Activated CD4-positive, alpha-beta T cell treated with anti-CD3 and anti-CD28 coated beads for 36 hours (primary cell): ENCODE results near the gene ZFP69B. TPM values are rescaled to one million over a fixed set of nuclear protein-coding genes. Genes with fewer than 3 reads are reported as not detected.

Source experiments
- ATAC-seq: fragments of 200-7000 bp; cut with Tn5 transposase; one replicate; pipeline ENCODE4 v1.10.0; 2021; ENCODE audit warnings: mild to moderate bottlenecking, moderate library complexity
- CTCF ChIA-PET: fragments of 350-600 bp; sonication (Branson Sonifier 250); formaldehyde crosslinking; loops from one replicate; lab custom pipeline; 2021; ENCODE audit warnings: antibody characterized with exemption; lab: Charles Lee
- POLR2A ChIA-PET: fragments of 350-600 bp; sonication (Branson Sonifier 250); formaldehyde crosslinking; loops from one replicate; lab custom pipeline; 2021; ENCODE audit warnings: antibody characterized with exemption, inconsistent platforms; lab: Charles Lee
- DNase-seq: peaks from one replicate; pipeline ENCODE4 v3.0.0-alpha.2; 2020
- H3K27ac Mint-ChIP-seq: one replicate; pipeline ENCODE4 v1.8.0; 2021; ENCODE audit warnings: mixed read lengths
- H3K27me3 Mint-ChIP-seq: one replicate; pipeline ENCODE4 v1.8.0; 2021; ENCODE audit warnings: mixed read lengths
- H3K36me3 Mint-ChIP-seq: one replicate; pipeline ENCODE4 v1.8.0; 2021; ENCODE audit warnings: low read depth, mixed read lengths
- H3K4me1 Mint-ChIP-seq: one replicate; pipeline ENCODE4 v1.8.0; 2021; ENCODE audit warnings: mixed read lengths
- H3K4me3 Mint-ChIP-seq: one replicate; pipeline ENCODE4 v1.8.0; 2021; ENCODE audit warnings: mild to moderate bottlenecking, moderate library complexity, mixed read lengths
- H3K9me3 Mint-ChIP-seq: one replicate; pipeline ENCODE4 v1.8.0; 2021; ENCODE audit warnings: low read depth, mixed read lengths
- intact Hi-C, 2 experiments: fragments of 100-400 bp; cut with DNase I in 1 of 2; cut with micrococcal nuclease in 1 of 2; formaldehyde crosslinking; loops; one replicate each; pipeline versions ENCODE4 v1.14.2 to v1.15.1; 2022 to 2024; cut with DNase I, micrococcal nuclease
- total RNA-seq, 2 experiments: library from RNA; stranded (reverse); gene quantifications; one replicate each; pipeline ENCODE4 v1.2.3, GENCODE V29; 2021

ZFP69B gene
- total RNA-seq, 2 experiments from 2014 or later: 4.6 to 5.3 TPM

GRCh38 chr1:40435876-40436275, 14.4 kb upstream of the ZFP69B start:
- DNase-seq (no peak), ATAC-seq (no peak)
- peaks cover 3% of the 10 kb centered on the region for H3K4me1 Mint-ChIP-seq
- H3K9me3 Mint-ChIP-seq: no peaks in the 10 kb centered on the region
- no peak overlapping the region for H3K27ac Mint-ChIP-seq
- ChIA-PET POLR2A (no interaction called here), CTCF (no interaction called here)
- H3K27me3 Mint-ChIP-seq: no peaks in the 10 kb centered on the region
- intact Hi-C loops: no loop called here
- H3K4me3 Mint-ChIP-seq: no peak overlapping the region
- H3K36me3 Mint-ChIP-seq: peaks cover 7% of the 10 kb centered on the region

GRCh38 chr1:40438391-40439015, 11.8 kb upstream of the ZFP69B start:
- no peaks in the 10 kb centered on the region for H3K9me3 Mint-ChIP-seq
- peaks cover 7% of the 10 kb centered on the region for H3K36me3 Mint-ChIP-seq
- no peak overlapping the region for H3K4me3 Mint-ChIP-seq
- H3K4me1 Mint-ChIP-seq: peaks cover 3% of the 10 kb centered on the region
- DNase-seq (peak; percentile 34), ATAC-seq (peak; percentile 58)
- H3K27ac Mint-ChIP-seq: no peak overlapping the region
- H3K27me3 Mint-ChIP-seq: no peaks in the 10 kb centered on the region
- ChIA-PET CTCF (interaction anchor here (0.6 to 2.8 kb wide), 19 partner anchors 10 to 444 kb away, joined by 3 to 15 read pairs (median 4); partner anchors contain the start of gene ZFP69B), POLR2A (no interaction called here)
- intact Hi-C loops: loop anchor here in 1 of 2 experiments (1.0 kb wide), 1 partner anchor 294 kb away; no protein-coding TSS in a partner anchor

GRCh38 chr1:40439247-40439646, 11.0 kb upstream of the ZFP69B start:
- Mint-ChIP-seq H3K36me3 (peaks cover 7% of the 10 kb centered on the region), H3K9me3 (no peaks in the 10 kb centered on the region), H3K4me3 (no peak overlapping the region), H3K4me1 (peaks cover 3% of the 10 kb centered on the region), H3K27ac (no peak overlapping the region), H3K27me3 (no peaks in the 10 kb centered on the region)
- ChIA-PET POLR2A (no interaction called here), CTCF (interaction anchor here (1.2 to 2.8 kb wide), 10 partner anchors 11 to 295 kb away, joined by 3 to 15 read pairs (median 6); partner anchors contain the start of gene ZFP69B)
- no peak for DNase-seq
- ATAC-seq: no peak
- intact Hi-C loops: no loop called here

GRCh38 chr1:40450495-40451237, 390 bp downstream of the ZFP69B start:
- CTCF ChIA-PET: interaction anchor here (0.6 to 1.9 kb wide), 9 partner anchors 11 to 240 kb away, joined by 3 to 8 read pairs (median 3); no protein-coding TSS in a partner anchor
- peak; percentile 77 for ATAC-seq
- peak; percentile 92 for DNase-seq

GRCh38 chr1:40451238-40451585, 936 bp downstream of the ZFP69B start:
- Mint-ChIP-seq H3K9me3 (peaks cover 27% of the 10 kb centered on the region), H3K27ac (peak overlapping the region; percentile 87), H3K4me3 (peak overlapping the region; percentile 71), H3K4me1 (peaks cover 32% of the 10 kb centered on the region), H3K36me3 (peaks cover 62% of the 10 kb centered on the region), H3K27me3 (no peaks in the 10 kb centered on the region)
- POLR2A ChIA-PET: interaction anchor here (0.7 to 0.8 kb wide), 2 partner anchors 58 to 134 kb away, joined by 4 to 7 read pairs; no protein-coding TSS in a partner anchor
- ATAC-seq: peak; percentile 34
- CTCF ChIA-PET: interaction anchor here (0.6 to 1.9 kb wide), 3 partner anchors 30 to 135 kb away, joined by 3 to 8 read pairs (median 3); no protein-coding TSS in a partner anchor
- intact Hi-C loops: loop anchor here (1.0 to 2.0 kb wide), 7 partner anchors 26 to 528 kb away; partner anchors contain the start of genes ZFP69 (in 2 of the 2), CTPS1 (in 1 of the 2), EXO5 (in 1 of the 2) and ZNF684 (in 1 of the 2)
- DNase-seq: no peak

More at GRCh38 chr1:40450495-40451237, 390 bp downstream of the ZFP69B start:
- Mint-ChIP-seq H3K4me3 (peak overlapping the region; percentile 71), H3K4me1 (peaks cover 32% of the 10 kb centered on the region), H3K36me3 (peaks cover 60% of the 10 kb centered on the region), H3K27me3 (no peaks in the 10 kb centered on the region), H3K27ac (peak overlapping the region; percentile 87), H3K9me3 (peaks cover 26% of the 10 kb centered on the region)
- intact Hi-C loops: loop anchor here (1.0 to 2.0 kb wide), 12 partner anchors 26 to 529 kb away; partner anchors contain the start of genes EXO5 (in 2 of the 2), ZFP69 (in 2 of the 2), ZNF684 (in 2 of the 2) and CTPS1 (in 1 of the 2)
- POLR2A ChIA-PET: interaction anchor here (0.6 to 1.0 kb wide), 6 partner anchors 58 to 1125 kb away, joined by 3 to 7 read pairs (median 4); no protein-coding TSS in a partner anchor

GRCh38 chr1:40454873-40455272, 4.6 kb downstream of the ZFP69B start:
- POLR2A ChIA-PET: interaction anchor here (0.7 kb wide), 1 partner anchor 29 kb away, joined by 3 read pairs; no protein-coding TSS in a partner anchor
- ATAC-seq (no peak), DNase-seq (no peak)
- H3K36me3 Mint-ChIP-seq: peaks cover 87% of the 10 kb centered on the region
- no peaks in the 10 kb centered on the region for H3K27me3 Mint-ChIP-seq
- peaks cover 57% of the 10 kb centered on the region for H3K9me3 Mint-ChIP-seq
- no peak overlapping the region for H3K4me3 Mint-ChIP-seq
- H3K4me1 Mint-ChIP-seq: peaks cover 27% of the 10 kb centered on the region
- intact Hi-C loops: no loop called here
- CTCF ChIA-PET: interaction anchor here (0.5 to 0.9 kb wide), 3 partner anchors 17 to 281 kb away, joined by 3 read pairs; no protein-coding TSS in a partner anchor
- peak overlapping the region; percentile 14 for H3K27ac Mint-ChIP-seq

GRCh38 chr1:40462956-40463590, 12.8 kb downstream of the ZFP69B start:
- POLR2A ChIA-PET: no interaction called here
- H3K36me3 Mint-ChIP-seq: peaks cover 86% of the 10 kb centered on the region

GRCh38 chr1:40469327-40469726, 19.1 kb downstream of the ZFP69B start:
- Mint-ChIP-seq H3K4me1 (no peaks in the 10 kb centered on the region), H3K27me3 (no peaks in the 10 kb centered on the region), H3K9me3 (peaks cover 73% of the 10 kb centered on the region), H3K4me3 (no peak overlapping the region), H3K36me3 (peaks cover 43% of the 10 kb centered on the region), H3K27ac (no peak overlapping the region)
- intact Hi-C loops: no loop called here
- CTCF ChIA-PET: no interaction called here
- no peak for ATAC-seq
- DNase-seq: no peak
- POLR2A ChIA-PET: interaction anchor here (0.7 kb wide), 1 partner anchor 421 kb away, joined by 4 read pairs; no protein-coding TSS in a partner anchor

More at GRCh38 chr1:40462956-40463590, 12.8 kb downstream of the ZFP69B start:
- CTCF ChIA-PET: no interaction called here
- Mint-ChIP-seq H3K27me3 (no peaks in the 10 kb centered on the region), H3K4me3 (no peak overlapping the region), H3K9me3 (peaks cover 64% of the 10 kb centered on the region), H3K4me1 (no peaks in the 10 kb centered on the region), H3K27ac (no peak overlapping the region)
- DNase-seq (no peak), ATAC-seq (no peak)
- intact Hi-C loops: loop anchor here in 1 of 2 experiments (2.0 kb wide), 1 partner anchor 32 kb away; no protein-coding TSS in a partner anchor

GRCh38 chr1:40475268-40475667, 25.0 kb downstream of the ZFP69B start:
- H3K4me1 Mint-ChIP-seq: peaks cover 21% of the 10 kb centered on the region
- no peak overlapping the region for H3K4me3 Mint-ChIP-seq
- DNase-seq (no peak), ATAC-seq (no peak)
- H3K27me3 Mint-ChIP-seq: no peaks in the 10 kb centered on the region
- no peak overlapping the region for H3K27ac Mint-ChIP-seq
- H3K36me3 Mint-ChIP-seq: peaks cover 21% of the 10 kb centered on the region
- H3K9me3 Mint-ChIP-seq: peaks cover 38% of the 10 kb centered on the region
- CTCF ChIA-PET: interaction anchor here (0.7 to 1.1 kb wide), 2 partner anchors 20 to 59 kb away, joined by 4 read pairs; no protein-coding TSS in a partner anchor
- intact Hi-C loops: no loop called here
- POLR2A ChIA-PET: no interaction called here

- Mint-ChIP-seq H3K4me3 (peak within 1 kb of the TSS; percentile 80), H3K9me3 (peaks cover 28% of the 10 kb centered on the region), H3K36me3 (peaks cover 34% of the 10 kb centered on the region), H3K27me3 (no peaks in the 10 kb centered on the region), H3K4me1 (peaks cover 21% of the 10 kb centered on the region), H3K27ac (peak within 1 kb of the TSS; percentile 81)
- intact Hi-C loops: loop anchor here (1.0 to 2.0 kb wide), 3 partner anchors 26 to 31 kb away; partner anchors contain the start of genes EXO5 (in 1 of the 2) and ZFP69B (in 1 of the 2)
- ChIA-PET CTCF (no interaction called here), POLR2A (interaction anchor here (1.2 kb wide), 1 partner anchor 32 kb away, joined by 3 read pairs; no protein-coding TSS in a partner anchor)
- ATAC-seq (peak; percentile 84), DNase-seq (peak; percentile 81)
These were observed 26.8 kb downstream of the ZFP69B start, which contains the start of gene ZFP69 for GRCh38 chr1:40476924-40477677. Gene ZFP69 (plus strand): TSS chr1:40477290. CDS start chr1:40479362, 2,072 bp downstream.
